ENCODE measurements around the gene ANKRD17.

The ANKRD17 gene

GRCh38 chr4:73069338-73070073, 189.1 kb downstream of the ANKRD17 start, which contains the start of gene COX18 (continued):
- TF ChIP-seq ZBTB10 (tag by site-specific recombination; IDR thresholded peaks at IDR 0.05) (no peak), ZBTB17 (tag by site-specific recombination; IDR thresholded peaks at IDR 0.05) (peak; percentile 99), ZNF645 (tag by site-specific recombination; IDR thresholded peaks at IDR 0.05) (no peak), ELK4 (IDR thresholded peaks at IDR 0.05; ENCODE audit: borderline replicate concordance, low read depth, low read length) (no peak), SP3 (tag by site-specific recombination; IDR thresholded peaks at IDR 0.05) (peak; percentile 55; the same call in 1 of the 2 replicates), ZNF621 (tag by site-specific recombination; IDR thresholded peaks at IDR 0.05) (no peak), ZNF280C (tag by site-specific recombination; IDR thresholded peaks at IDR 0.05) (no peak), ZNF596 (tag by site-specific recombination; IDR thresholded peaks at IDR 0.05) (no peak), GLI4 (tag by site-specific recombination; IDR thresholded peaks at IDR 0.05) (no peak), PRDM6 (tag by site-specific recombination; IDR thresholded peaks at IDR 0.05) (no peak), ZNF426 (tag by site-specific recombination; IDR thresholded peaks at IDR 0.05) (no peak), ZNF664 (tag by site-specific recombination; IDR thresholded peaks at IDR 0.05) (no peak), ZNF585B (tag by site-specific recombination; IDR thresholded peaks at IDR 0.05) (no peak), ZNF580 (tag by site-specific recombination; IDR thresholded peaks at IDR 0.05) (no peak), ZNF48 (tag by site-specific recombination; IDR thresholded peaks at IDR 0.05) (no peak), KLF16 (tag by site-specific recombination; IDR thresholded peaks at IDR 0.05) (no peak), ZNF629 (tag by site-specific recombination; IDR thresholded peaks at IDR 0.05) (peak; percentile 99), ZNF530 (tag by site-specific recombination; IDR thresholded peaks at IDR 0.05; ENCODE audit: low read depth) (no peak), ZNF37A (tag by site-specific recombination; IDR thresholded peaks at IDR 0.05) (no peak), ZNF513 (tag by site-specific recombination; IDR thresholded peaks at IDR 0.05) (no peak), RBAK (tag by site-specific recombination; IDR thresholded peaks at IDR 0.05) (no peak), ZNF16 (tag by site-specific recombination; IDR thresholded peaks at IDR 0.05; ENCODE audit: low read depth) (no peak), ZNF274 (IDR thresholded peaks at IDR 0.05; ENCODE audit: low read length) (no peak), ZNF274 (tag by site-specific recombination; IDR thresholded peaks at IDR 0.05; ENCODE audit: borderline replicate concordance) (no peak), ZFHX2 (tag by site-specific recombination; conservative IDR thresholded peaks at IDR 0.05) (no peak), ZNF677 (tag by site-specific recombination; IDR thresholded peaks at IDR 0.05) (no peak), ZNF221 (tag by site-specific recombination; IDR thresholded peaks at IDR 0.05; ENCODE audit: borderline replicate concordance) (no peak), ZNF140 (tag by site-specific recombination; IDR thresholded peaks at IDR 0.05) (no peak), ZFP69B (tag by site-specific recombination; IDR thresholded peaks at IDR 0.05) (no peak), ZNF529 (tag by site-specific recombination; IDR thresholded peaks at IDR 0.05; ENCODE audit: insufficient replicate concordance) (no peak)
